GM10266 (cell line): Measurements from ENCODE around the gene FBXL19.

Experiments used
- DNase-seq: peaks from one replicate; pipeline ENCODE4 v3.0.0; 2012; ENCODE audit errors: extremely low spot score
- CTCF ChIP-seq: IDR thresholded peaks from 2 replicates; pipeline ENCODE4 v1.5.1; 2012; ENCODE audit warnings: mild to moderate bottlenecking, low read depth; ENCODE audit not compliant: control insufficient read depth, insufficient read depth; ENCODE audit errors: missing control alignments

Gene FBXL19

GRCh38 chr16:30965436-30965835 is 42.1 kb downstream of the FBXL19 start:
- DNase-seq, result no peak
- no peak for TF ChIP-seq CTCF

GRCh38 chr16:30966033-30966619 is 42.8 kb downstream of the FBXL19 start:
- DNase-seq, result no peak
- TF ChIP-seq CTCF, result no peak

- DNase-seq, result no peak
- TF ChIP-seq CTCF, result no peak
These were observed 44.4 kb downstream of the FBXL19 start for GRCh38 chr16:30967795-30968194.

GRCh38 chr16:30969246-30969842 is 46.0 kb downstream of the FBXL19 start:
- no peak for TF ChIP-seq CTCF
- DNase-seq, result no peak

- DNase-seq, result no peak
- TF ChIP-seq CTCF, result no peak
These were observed 47.9 kb downstream of the FBXL19 start for GRCh38 chr16:30971298-30971697.

GRCh38 chr16:30972872-30973271 is 49.5 kb downstream of the FBXL19 start:
- no peak for TF ChIP-seq CTCF
- DNase-seq, result no peak

- TF ChIP-seq CTCF, result no peak
- DNase-seq, result no peak
These were observed 51.0 kb downstream of the FBXL19 start for GRCh38 chr16:30974348-30974747.
